NB4 (cell line): ENCODE results near the gene AQR.

Experiments
- CTCF ChIP-seq: IDR thresholded peaks from one replicate; pipeline ENCODE4 v1.5.1; 2012; ENCODE audit warnings: low read depth, low read length
- MAX ChIP-seq: IDR thresholded peaks from 2 replicates; pipeline ENCODE4 v1.6.1; 2011; ENCODE audit warnings: low read depth, low read length
- MYC ChIP-seq: IDR thresholded peaks from 2 replicates; pipeline ENCODE4 v1.6.1; 2011; ENCODE audit warnings: low read depth, low read length

- no peak for TF ChIP-seq CTCF
- TF ChIP-seq MAX, result no peak
- no peak for TF ChIP-seq MYC
These were observed 108.3 kb downstream of the AQR start for GRCh38 chr15:34861214-34861613.
